ENCODE results near the gene GATA3. TPM values are rescaled to one million over a fixed set of nuclear protein-coding genes. Genes with fewer than 3 reads are reported as not detected.

GATA3 gene
- total RNA-seq, 2 donors from 2014 or later: 40.4 to 50.2 TPM

Other genes with a start within 250 kb of the GATA3 start
- 10 to 100 TPM; 16.5 to 19.3 TPM for gene TAF3, start 236.2 kb upstream of the GATA3 start, total RNA-seq